Loucy (cell line): ENCODE results near the gene TRIM3.

Source experiments
- CTCF ChIP-seq: fragments of 200-600 bp; sonication (generic); conservative IDR thresholded peaks from 2 replicates; pipeline ENCODE4 v1.5.1; 2014; ENCODE audit warnings: mild to moderate bottlenecking, antibody characterized with exemption, low read length
- EZH2phosphoT487 ChIP-seq: fragments of 200-600 bp; IDR thresholded peaks from 2 replicates; pipeline ENCODE4 v1.6.1; 2018; ENCODE audit warnings: antibody characterized with exemption, mild to moderate bottlenecking, moderate library complexity, borderline replicate concordance

GRCh38 chr11:6483015-6483414, 9.3 kb upstream of the TRIM3 start:
- TF ChIP-seq CTCF = no peak
- TF ChIP-seq EZH2phosphoT487 = no peak
